Parathyroid adenoma (tissue), 2 donors: ENCODE results near the gene PDZD8.

ENCODE experiments used
- H2AFZ ChIP-seq: fragments of 300-600 bp; sonication (generic); one replicate; pipeline ENCODE4 v1.7.0; 2017; ENCODE audit warnings: antibody characterized with exemption, mild to moderate bottlenecking
- H3K27ac ChIP-seq: fragments of 300-600 bp; sonication (generic); one replicate; pipeline ENCODE4 v1.7.0; 2017
- H3K27me3 ChIP-seq: fragments of 300-600 bp; sonication (generic); one replicate; pipeline ENCODE4 v1.7.0; 2017; ENCODE audit warnings: low read length; ENCODE audit not compliant: control insufficient read depth, insufficient read depth
- H3K36me3 ChIP-seq: fragments of 300-600 bp; sonication (generic); one replicate; pipeline ENCODE4 v1.7.0; 2017; ENCODE audit warnings: low read length; ENCODE audit not compliant: control insufficient read depth, insufficient read depth
- H3K4me1 ChIP-seq: fragments of 300-600 bp; sonication (generic); one replicate; pipeline ENCODE4 v1.7.0; 2017; ENCODE audit warnings: control low read depth
- H3K4me2 ChIP-seq: fragments of 300-600 bp; sonication (generic); one replicate; pipeline ENCODE4 v1.7.0; 2017; ENCODE audit warnings: low read length
- H3K4me3 ChIP-seq: fragments of 300-600 bp; sonication (generic); one replicate; pipeline ENCODE4 v1.7.0; 2017; ENCODE audit warnings: low read depth, low read length
- H3K79me2 ChIP-seq: fragments of 300-600 bp; sonication (generic); one replicate; pipeline ENCODE4 v1.7.0; 2017; ENCODE audit warnings: control low read depth
- H3K9ac ChIP-seq: fragments of 300-600 bp; sonication (generic); one replicate; pipeline ENCODE4 v1.7.0; 2017; ENCODE audit warnings: mild to moderate bottlenecking
- H3K9me3 ChIP-seq: fragments of 300-600 bp; sonication (generic); one replicate; pipeline ENCODE4 v1.7.0; 2017; ENCODE audit warnings: low read length; ENCODE audit not compliant: control insufficient read depth
- CTCF ChIP-seq: fragments of 300-600 bp; sonication (generic); IDR thresholded peaks from one replicate; pipeline ENCODE4 v1.7.0; 2017; ENCODE audit warnings: antibody characterized with exemption, mild to moderate bottlenecking
- donor health status: primary hyperparathyroidism.

PDZD8 gene

GRCh38 chr10:117266400-117266799, 108.8 kb downstream of the PDZD8 start:
- H3K36me3 ChIP-seq = no peaks in the 10 kb centered on the region
- H3K4me1 ChIP-seq = peaks cover 2% of the 10 kb centered on the region
- no peak overlapping the region for H3K4me3 ChIP-seq
- H3K27me3 ChIP-seq = no peaks in the 10 kb centered on the region
- no peak for TF ChIP-seq CTCF
- no peak overlapping the region for H3K9ac ChIP-seq
- no peaks in the 10 kb centered on the region for H3K9me3 ChIP-seq
- H3K79me2 ChIP-seq = no peaks in the 10 kb centered on the region
- no peak overlapping the region for H3K27ac ChIP-seq
- H2AFZ ChIP-seq = no peak overlapping the region
- H3K4me2 ChIP-seq = no peak overlapping the region

- Histone ChIP-seq H3K9me3 (no peaks in the 10 kb centered on the region), H3K4me1 (no peaks in the 10 kb centered on the region), H3K27me3 (no peaks in the 10 kb centered on the region), H3K27ac (no peak overlapping the region), H3K4me3 (no peak overlapping the region), H3K4me2 (no peak overlapping the region), H3K79me2 (no peaks in the 10 kb centered on the region), H3K36me3 (no peaks in the 10 kb centered on the region), H2AFZ (no peak overlapping the region), H3K9ac (no peak overlapping the region)
- no peak for TF ChIP-seq CTCF
Measured at GRCh38 chr10:117264782-117265181, 110.5 kb downstream of the PDZD8 start.

- no peaks in the 10 kb centered on the region for H3K36me3 ChIP-seq
- no peaks in the 10 kb centered on the region for H3K9me3 ChIP-seq
- H3K9ac ChIP-seq = no peak overlapping the region
- no peak overlapping the region for H3K27ac ChIP-seq
- H3K79me2 ChIP-seq = no peaks in the 10 kb centered on the region
- no peak overlapping the region for H3K4me3 ChIP-seq
- no peak overlapping the region for H2AFZ ChIP-seq
- H3K4me2 ChIP-seq = no peak overlapping the region
- H3K27me3 ChIP-seq = no peaks in the 10 kb centered on the region
- TF ChIP-seq CTCF = no peak
- no peaks in the 10 kb centered on the region for H3K4me1 ChIP-seq
Measured at GRCh38 chr10:117262903-117263293, 112.3 kb downstream of the PDZD8 start.

GRCh38 chr10:117262291-117262902, 112.8 kb downstream of the PDZD8 start:
- H3K9ac ChIP-seq = no peak overlapping the region
- TF ChIP-seq CTCF = no peak
- H3K36me3 ChIP-seq = no peaks in the 10 kb centered on the region
- no peaks in the 10 kb centered on the region for H3K4me1 ChIP-seq
- H3K4me3 ChIP-seq = no peak overlapping the region
- H3K27me3 ChIP-seq = no peaks in the 10 kb centered on the region
- no peak overlapping the region for H2AFZ ChIP-seq
- no peaks in the 10 kb centered on the region for H3K9me3 ChIP-seq
- no peak overlapping the region for H3K27ac ChIP-seq
- no peaks in the 10 kb centered on the region for H3K79me2 ChIP-seq
- H3K4me2 ChIP-seq = no peak overlapping the region

GRCh38 chr10:117261501-117261900, 113.7 kb downstream of the PDZD8 start:
- no peak overlapping the region for H3K4me3 ChIP-seq
- no peaks in the 10 kb centered on the region for H3K9me3 ChIP-seq
- no peaks in the 10 kb centered on the region for H3K79me2 ChIP-seq
- no peaks in the 10 kb centered on the region for H3K27me3 ChIP-seq
- H3K27ac ChIP-seq = no peak overlapping the region
- H3K4me2 ChIP-seq = no peak overlapping the region
- no peaks in the 10 kb centered on the region for H3K36me3 ChIP-seq
- H2AFZ ChIP-seq = no peak overlapping the region
- H3K4me1 ChIP-seq = no peaks in the 10 kb centered on the region
- H3K9ac ChIP-seq = no peak overlapping the region
- TF ChIP-seq CTCF = no peak
